Endothelial cell of hepatic sinusoid (primary cell): ENCODE measurements around the gene GRM8.

ENCODE experiments used
- in situ Hi-C: cut with HindIII; loops from 2 replicates; pipeline ENCODE4 v1.10.0; 2017; ENCODE audit warnings: low sequenced_read_pairs

Gene GRM8

DNA sequence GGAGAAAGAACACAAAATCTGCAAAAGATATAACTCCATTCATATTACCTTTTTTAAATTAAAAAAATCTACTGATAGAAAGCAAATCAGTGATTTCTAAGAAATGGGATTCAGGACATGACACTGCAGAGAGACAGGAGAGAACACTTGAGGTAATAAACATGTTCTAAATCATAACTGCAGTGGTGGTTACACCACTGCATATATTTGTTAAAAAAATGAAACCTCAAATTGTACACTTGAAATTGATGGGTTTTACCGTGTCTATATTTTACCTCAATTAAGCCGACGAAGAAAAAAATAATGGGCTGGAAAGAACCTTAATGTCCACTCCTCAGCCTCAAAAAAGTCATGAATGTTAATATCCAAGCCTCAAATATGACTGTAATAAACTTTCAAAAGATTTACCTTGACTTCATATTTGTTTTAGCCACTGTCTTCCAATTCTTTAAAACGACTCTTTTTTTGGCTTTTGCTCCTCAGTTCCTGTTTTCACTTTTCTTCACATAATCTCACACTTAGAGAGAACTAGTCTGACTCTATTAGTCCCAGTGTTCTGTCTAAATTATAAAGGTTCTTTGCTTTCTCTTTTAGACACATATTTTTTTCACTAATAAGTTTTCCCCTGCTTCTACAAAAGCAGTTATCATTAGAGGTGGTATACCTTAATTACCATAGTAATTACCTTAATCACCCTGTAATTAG is 502.4 kb downstream of the GRM8 start:
- in situ Hi-C loops: no loop called here

GRCh38 chr7:126728967-126729366 is 523.8 kb downstream of the GRM8 start:
- in situ Hi-C loops: no loop called here

DNA sequence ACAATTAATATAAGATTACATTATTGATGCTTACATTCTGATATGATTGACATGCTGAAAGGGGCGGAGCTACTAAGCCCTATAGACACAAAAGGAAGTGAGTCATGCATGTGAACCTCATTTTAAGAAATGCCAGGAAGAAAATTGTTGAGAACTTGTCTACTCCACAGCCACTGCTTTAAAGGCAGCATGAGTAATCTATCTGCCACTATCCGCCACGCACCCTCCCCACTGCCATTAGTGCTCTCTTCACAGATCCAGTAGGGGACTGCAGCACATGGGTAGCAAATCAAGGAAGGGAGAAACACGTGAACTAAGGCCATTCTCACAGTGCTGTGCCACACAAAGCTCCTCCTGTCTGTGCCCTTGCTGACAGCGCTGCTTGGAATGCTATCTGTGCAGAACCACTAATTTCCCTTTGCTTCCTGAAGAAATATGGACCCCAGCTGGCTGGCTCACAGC is 524.8 kb downstream of the GRM8 start:
- in situ Hi-C loops: no loop called here

GRCh38 chr7:126723966-126724544 is 528.7 kb downstream of the GRM8 start:
- in situ Hi-C loops: no loop called here

- in situ Hi-C loops: no loop called here
These were observed 532.5 kb downstream of the GRM8 start for GRCh38 chr7:126720232-126720631.

DNA sequence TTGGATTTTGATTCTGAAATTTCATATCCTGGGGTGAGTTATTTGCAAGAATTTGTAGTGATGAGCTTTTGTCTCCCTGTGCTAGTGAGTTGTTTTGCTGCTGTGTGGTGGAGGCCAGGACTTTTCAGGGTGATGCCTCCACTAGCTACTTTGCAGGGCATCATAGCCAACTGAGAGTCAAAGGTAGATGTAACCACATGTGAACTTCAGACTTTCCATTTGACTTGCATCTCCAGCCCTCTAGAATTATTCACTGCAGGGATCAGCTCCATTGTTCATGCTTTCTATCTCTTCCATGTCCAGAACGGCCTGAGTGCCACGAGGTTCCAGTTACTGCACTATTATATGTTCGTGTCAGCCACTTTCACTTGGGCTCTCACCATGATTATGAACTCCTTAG is 534.3 kb downstream of the GRM8 start:
- in situ Hi-C loops: no loop called here

GRCh38 chr7:126716321-126716720 is 536.4 kb downstream of the GRM8 start:
- in situ Hi-C loops: no loop called here

DNA sequence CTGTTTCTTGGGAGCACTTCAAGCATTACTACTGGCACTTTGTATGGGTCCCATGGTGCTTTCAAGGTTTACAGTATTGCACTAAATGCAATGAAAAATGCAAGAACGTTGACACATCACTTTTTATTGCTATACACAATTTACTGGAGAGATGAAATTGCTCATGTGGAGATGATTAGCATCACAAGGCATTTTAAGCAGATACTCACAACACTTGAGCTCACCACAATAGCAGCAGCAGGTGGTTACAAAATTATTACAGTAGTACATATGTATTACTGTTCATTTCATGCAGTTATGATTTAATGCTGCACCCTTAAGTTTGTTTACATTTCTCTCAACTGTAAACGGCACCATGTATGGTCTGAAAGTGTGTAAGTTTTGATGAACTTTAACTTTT is 537.7 kb downstream of the GRM8 start:
- in situ Hi-C loops: no loop called here

- in situ Hi-C loops: no loop called here
These were observed 550.3 kb downstream of the GRM8 start for GRCh38 chr7:126702242-126703016.

GRCh38 chr7:126700807-126701604 is 551.7 kb downstream of the GRM8 start:
- in situ Hi-C loops: no loop called here

- in situ Hi-C loops: no loop called here
These were observed 553.0 kb downstream of the GRM8 start for GRCh38 chr7:126699707-126700106.

- in situ Hi-C loops: no loop called here
These were observed 553.8 kb downstream of the GRM8 start for GRCh38 chr7:126698909-126699308.

DNA sequence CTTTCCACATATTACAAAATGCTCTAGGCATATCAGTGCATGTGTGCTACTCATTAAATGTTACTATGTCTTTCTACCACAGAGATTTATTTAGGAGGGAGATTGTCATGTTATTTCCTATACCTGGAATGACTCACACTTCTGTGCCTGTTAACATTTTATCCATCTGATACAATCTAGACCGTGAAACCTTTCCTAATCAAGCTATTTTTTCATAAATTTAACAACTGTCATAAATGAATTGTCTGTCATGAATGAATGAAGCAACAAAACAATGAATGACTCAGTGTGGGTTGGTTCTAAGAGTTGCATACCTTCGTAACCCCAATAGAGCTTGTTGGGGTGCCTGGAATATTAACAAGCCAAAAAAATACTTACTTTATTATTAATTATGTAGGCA is 554.3 kb downstream of the GRM8 start:
- in situ Hi-C loops: no loop called here

- in situ Hi-C loops: no loop called here
These were observed 556.3 kb downstream of the GRM8 start for GRCh38 chr7:126696256-126697038.

GRCh38 chr7:126690848-126691751 is 561.6 kb downstream of the GRM8 start:
- in situ Hi-C loops: no loop called here

- in situ Hi-C loops: no loop called here
These were observed 562.6 kb downstream of the GRM8 start for GRCh38 chr7:126690104-126690503.

GRCh38 chr7:126689037-126689436 is 563.7 kb downstream of the GRM8 start:
- in situ Hi-C loops: no loop called here

- in situ Hi-C loops: no loop called here
These were observed 566.3 kb downstream of the GRM8 start for GRCh38 chr7:126686474-126686873.

DNA sequence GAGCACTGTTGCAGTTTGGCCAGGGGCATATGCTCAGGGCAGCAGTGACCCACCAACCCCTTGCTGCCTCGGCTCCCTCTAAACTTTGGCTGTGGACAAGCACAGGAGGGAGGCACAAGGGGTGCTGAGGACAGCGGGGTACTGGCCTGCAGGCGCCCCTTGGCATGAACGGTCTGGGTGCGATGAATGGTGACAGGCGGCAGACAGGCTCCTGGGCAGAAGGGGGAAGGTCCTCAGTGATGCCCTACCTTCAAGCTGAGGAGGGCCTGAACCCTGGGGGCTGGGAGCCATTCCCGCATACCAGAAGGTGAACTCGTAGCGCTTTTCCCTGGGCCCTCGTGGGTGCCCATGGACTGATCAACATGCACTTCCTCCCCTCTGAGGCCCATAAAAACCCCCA is 567.1 kb downstream of the GRM8 start:
- in situ Hi-C loops: no loop called here
